ENCODE results near the gene ABCA1. TPM values are rescaled to one million over a fixed set of nuclear protein-coding genes. Genes with fewer than 3 reads are reported as not detected.

The ABCA1 gene
- total RNA-seq, 1 donor, result 73.1 TPM

DNA sequence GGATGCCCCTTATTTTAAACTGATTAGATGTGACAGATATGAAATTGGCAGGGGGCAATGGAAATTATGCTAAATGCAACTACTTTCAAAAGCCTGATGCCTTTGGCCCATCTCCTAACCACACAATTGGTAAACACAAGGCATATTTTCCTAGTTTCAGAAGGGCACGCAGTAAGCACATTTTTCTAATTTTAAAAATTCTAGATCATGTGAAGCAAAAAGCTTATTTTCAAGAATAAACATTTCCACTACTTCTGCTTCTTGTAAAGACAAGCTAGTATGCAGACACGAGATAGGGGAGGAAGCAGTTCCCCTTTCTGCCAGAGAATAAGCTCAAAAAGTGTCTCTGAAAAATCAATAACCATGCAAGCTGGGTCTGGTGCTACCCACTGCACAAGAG, 67.7 kb downstream of the ABCA1 start:
- H3K27ac ChIP-seq (ENCODE audit: low read depth, low read length), result no peak overlapping the region
- H3K36me3 ChIP-seq (ENCODE audit: insufficient read depth, low read length), result no peaks in the 10 kb centered on the region
- no peak overlapping the region for H2AFZ ChIP-seq (ENCODE audit: low read length)
- H3K4me1 ChIP-seq (ENCODE audit: insufficient read depth, low read length), result peaks cover 55% of the 10 kb centered on the region
- TF ChIP-seq, protein P1, sequence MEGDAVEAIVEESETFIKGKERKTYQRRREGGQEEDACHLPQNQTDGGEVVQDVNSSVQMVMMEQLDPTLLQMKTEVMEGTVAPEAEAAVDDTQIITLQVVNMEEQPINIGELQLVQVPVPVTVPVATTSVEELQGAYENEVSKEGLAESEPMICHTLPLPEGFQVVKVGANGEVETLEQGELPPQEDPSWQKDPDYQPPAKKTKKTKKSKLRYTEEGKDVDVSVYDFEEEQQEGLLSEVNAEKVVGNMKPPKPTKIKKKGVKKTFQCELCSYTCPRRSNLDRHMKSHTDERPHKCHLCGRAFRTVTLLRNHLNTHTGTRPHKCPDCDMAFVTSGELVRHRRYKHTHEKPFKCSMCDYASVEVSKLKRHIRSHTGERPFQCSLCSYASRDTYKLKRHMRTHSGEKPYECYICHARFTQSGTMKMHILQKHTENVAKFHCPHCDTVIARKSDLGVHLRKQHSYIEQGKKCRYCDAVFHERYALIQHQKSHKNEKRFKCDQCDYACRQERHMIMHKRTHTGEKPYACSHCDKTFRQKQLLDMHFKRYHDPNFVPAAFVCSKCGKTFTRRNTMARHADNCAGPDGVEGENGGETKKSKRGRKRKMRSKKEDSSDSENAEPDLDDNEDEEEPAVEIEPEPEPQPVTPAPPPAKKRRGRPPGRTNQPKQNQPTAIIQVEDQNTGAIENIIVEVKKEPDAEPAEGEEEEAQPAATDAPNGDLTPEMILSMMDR (IDR thresholded peaks at IDR 0.05; ENCODE audit: extremely low read depth, low read depth, low read length), result no peak
- H3K4me3 ChIP-seq (ENCODE audit: insufficient read depth, low read length), result no peak overlapping the region
- no peaks in the 10 kb centered on the region for H3K27me3 ChIP-seq (ENCODE audit: insufficient read depth, low read length)
- DNase-seq (ENCODE audit: insufficient read length, low spot score, missing footprints), result no peak
- no peaks in the 10 kb centered on the region for H3K9me3 ChIP-seq (ENCODE audit: low read depth, low read length)
- H4K20me1 ChIP-seq (ENCODE audit: insufficient read depth, low read length), result no peaks in the 10 kb centered on the region
- H3K79me2 ChIP-seq (ENCODE audit: insufficient read depth, low read length), result no peaks in the 10 kb centered on the region
- no peak overlapping the region for H3K4me2 ChIP-seq (ENCODE audit: insufficient read depth, low read length)

DNA sequence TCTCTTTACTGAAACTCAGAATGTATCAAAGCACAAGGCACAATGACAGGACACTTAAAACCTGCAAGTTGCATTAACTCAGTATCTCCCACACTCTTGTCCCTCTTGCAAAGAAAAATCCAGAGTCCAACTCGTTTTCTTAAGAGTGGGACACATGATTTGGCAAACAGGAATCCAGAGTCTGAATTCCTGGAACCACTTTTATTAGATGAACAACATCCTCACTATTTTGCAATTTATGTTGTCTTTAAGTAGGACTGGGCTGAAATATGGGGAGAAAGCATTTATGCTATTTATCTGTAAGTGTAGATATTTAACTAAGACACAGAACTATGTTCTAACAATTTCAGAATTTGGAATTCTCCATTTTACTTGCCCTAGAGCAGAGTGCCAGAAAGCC, 69.1 kb downstream of the ABCA1 start:
- Histone ChIP-seq H3K27ac (ENCODE audit: low read depth, low read length) (peak overlapping the region; percentile 1), H3K36me3 (ENCODE audit: insufficient read depth, low read length) (no peaks in the 10 kb centered on the region), H3K79me2 (ENCODE audit: insufficient read depth, low read length) (no peaks in the 10 kb centered on the region), H4K20me1 (ENCODE audit: insufficient read depth, low read length) (no peaks in the 10 kb centered on the region), H2AFZ (ENCODE audit: low read length) (no peak overlapping the region), H3K9me3 (ENCODE audit: low read depth, low read length) (no peaks in the 10 kb centered on the region), H3K4me3 (ENCODE audit: insufficient read depth, low read length) (no peak overlapping the region), H3K27me3 (ENCODE audit: insufficient read depth, low read length) (no peaks in the 10 kb centered on the region), H3K4me1 (ENCODE audit: insufficient read depth, low read length) (peaks cover 44% of the 10 kb centered on the region), H3K4me2 (ENCODE audit: insufficient read depth, low read length) (no peak overlapping the region)
- TF ChIP-seq, protein P1 (IDR thresholded peaks at IDR 0.05; ENCODE audit: extremely low read depth, low read depth, low read length), result no peak
- DNase-seq (ENCODE audit: insufficient read length, low spot score, missing footprints), result no peak

DNA sequence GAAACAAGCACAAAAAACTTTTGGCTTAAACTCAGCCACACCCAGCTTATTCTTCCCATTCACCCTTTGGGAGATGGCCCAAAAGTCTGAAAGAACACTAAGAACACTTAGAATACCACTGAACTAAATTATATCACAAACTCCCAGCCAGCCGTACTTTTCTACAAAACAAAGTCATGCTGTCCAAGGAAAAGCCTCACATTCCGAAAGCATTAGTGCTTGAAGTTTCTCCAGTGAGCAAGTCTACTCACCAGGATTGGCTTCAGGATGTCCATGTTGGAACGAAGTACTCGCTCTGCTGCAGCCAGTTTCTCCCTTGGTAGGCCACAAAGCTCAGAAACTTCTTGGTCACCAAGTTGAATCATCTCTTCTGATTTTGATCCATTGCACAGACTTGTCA, 69.7 kb downstream of the ABCA1 start:
- Histone ChIP-seq H3K79me2 (ENCODE audit: insufficient read depth, low read length) (no peaks in the 10 kb centered on the region), H3K36me3 (ENCODE audit: insufficient read depth, low read length) (no peaks in the 10 kb centered on the region), H2AFZ (ENCODE audit: low read length) (no peak overlapping the region), H3K27me3 (ENCODE audit: insufficient read depth, low read length) (no peaks in the 10 kb centered on the region), H3K9me3 (ENCODE audit: low read depth, low read length) (no peaks in the 10 kb centered on the region), H3K4me1 (ENCODE audit: insufficient read depth, low read length) (peaks cover 38% of the 10 kb centered on the region), H3K4me2 (ENCODE audit: insufficient read depth, low read length) (no peak overlapping the region), H3K4me3 (ENCODE audit: insufficient read depth, low read length) (no peak overlapping the region), H4K20me1 (ENCODE audit: insufficient read depth, low read length) (no peaks in the 10 kb centered on the region), H3K27ac (ENCODE audit: low read depth, low read length) (peak overlapping the region; percentile 1)
- peak; percentile 97 for DNase-seq (ENCODE audit: insufficient read length, low spot score, missing footprints)
- TF ChIP-seq, protein P1 (IDR thresholded peaks at IDR 0.05; ENCODE audit: extremely low read depth, low read depth, low read length), result no peak

DNA sequence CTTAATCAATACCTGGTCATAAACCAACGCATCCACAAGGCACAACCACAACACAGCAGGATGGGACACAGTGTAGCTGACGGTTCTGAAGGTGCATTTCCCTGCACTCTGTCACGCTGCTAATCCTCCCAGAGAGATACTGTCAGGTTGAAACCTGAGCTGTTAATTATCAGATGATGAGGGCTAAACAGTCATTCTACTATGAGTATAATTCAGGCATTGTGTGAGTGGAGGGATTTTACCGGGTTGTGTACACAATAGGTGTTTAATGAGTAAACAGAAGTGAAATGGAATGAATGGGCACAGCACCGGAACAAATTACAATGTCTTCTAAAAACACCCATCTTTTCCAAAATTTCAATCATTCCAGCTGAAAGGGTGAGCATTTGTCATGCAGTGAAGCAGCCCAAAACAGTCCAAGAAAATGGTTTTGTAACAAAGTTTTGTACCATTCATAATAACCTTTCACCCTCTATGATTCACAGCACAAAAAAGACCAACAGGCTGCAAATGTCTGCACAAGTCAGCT, 71.5 kb downstream of the ABCA1 start:
- H2AFZ ChIP-seq (ENCODE audit: low read length), result no peak overlapping the region
- no peaks in the 10 kb centered on the region for H3K9me3 ChIP-seq (ENCODE audit: low read depth, low read length)
- H3K36me3 ChIP-seq (ENCODE audit: insufficient read depth, low read length), result no peaks in the 10 kb centered on the region
- no peaks in the 10 kb centered on the region for H4K20me1 ChIP-seq (ENCODE audit: insufficient read depth, low read length)
- peak; percentile 83 for DNase-seq (ENCODE audit: insufficient read length, low spot score, missing footprints)
- peak overlapping the region; percentile 22 for H3K27ac ChIP-seq (ENCODE audit: low read depth, low read length)
- no peaks in the 10 kb centered on the region for H3K27me3 ChIP-seq (ENCODE audit: insufficient read depth, low read length)
- TF ChIP-seq, protein P1 (IDR thresholded peaks at IDR 0.05; ENCODE audit: extremely low read depth, low read depth, low read length), result no peak
- no peak overlapping the region for H3K4me2 ChIP-seq (ENCODE audit: insufficient read depth, low read length)
- no peaks in the 10 kb centered on the region for H3K79me2 ChIP-seq (ENCODE audit: insufficient read depth, low read length)
- peaks cover 32% of the 10 kb centered on the region for H3K4me1 ChIP-seq (ENCODE audit: insufficient read depth, low read length)
- no peak overlapping the region for H3K4me3 ChIP-seq (ENCODE audit: insufficient read depth, low read length)

Data from osteoblast (primary cell).